Heart left ventricle (tissue), 16 donors: Measurements from ENCODE around the gene SRPRB. TPM values are rescaled to one million over a fixed set of nuclear protein-coding genes. Genes with fewer than 3 reads are reported as not detected.

ENCODE experiments used
- ATAC-seq, 4 donors: fragments of 200-7000 bp; cut with Tn5 transposase; one replicate each; pipeline ENCODE4 v1.9.1; 2020 to 2022; ENCODE audit warnings: moderate library complexity in 4 of 4, mild to moderate bottlenecking in 3 of 4, moderate number of reproducible peaks in 1 of 4
- DNase-seq, 5 donors: peaks; one replicate each; pipeline ENCODE4 v3.0.0-alpha.2; 2020
- H3K27ac ChIP-seq, 12 donors: fragments of 200-600 bp; sonication (generic) in 4 of 12; one replicate each; pipeline versions ENCODE4 v1.5.0 to v1.8.0; 2016 to 2022; ENCODE audit warnings: mild to moderate bottlenecking in 2 of 12
- H3K27me3 ChIP-seq, 9 donors: fragments of 200-600 bp; sonication (generic) in 2 of 9; one replicate each; pipeline versions ENCODE4 v1.5.1 to v1.8.0; 2016 to 2022; ENCODE audit warnings: mild to moderate bottlenecking in 3 of 9
- H3K36me3 ChIP-seq, 9 donors: fragments of 200-600 bp; sonication (generic) in 2 of 9; one replicate each; pipeline versions ENCODE4 v1.5.0 to v1.8.0; 2018 to 2022; ENCODE audit warnings: mild to moderate bottlenecking in 2 of 9
- H3K4me1 ChIP-seq, 12 donors: fragments of 200-600 bp; sonication (generic) in 4 of 12; one replicate each; pipeline versions ENCODE4 v1.5.0 to v1.8.0; 2016 to 2022; ENCODE audit warnings: mild to moderate bottlenecking in 3 of 12
- H3K4me3 ChIP-seq, 12 donors: fragments of 200-600 bp; sonication (generic) in 4 of 12; one replicate each; pipeline versions ENCODE4 v1.5.0 to v1.8.0; 2017 to 2022; ENCODE audit warnings: mild to moderate bottlenecking in 9 of 12, moderate library complexity in 4 of 12
- H3K9me3 ChIP-seq, 12 donors: fragments of 200-600 bp; sonication (generic) in 4 of 12; one replicate each; pipeline versions ENCODE4 v1.5.0 to v1.8.0; 2016 to 2022; ENCODE audit warnings: mild to moderate bottlenecking in 1 of 12
- CTCF ChIP-seq, 12 donors: fragments of 200-600 bp; sonication (generic) in 4 of 12; IDR thresholded peaks; one replicate each; pipeline versions ENCODE4 v1.5.0 to v1.8.0; 2018 to 2022; ENCODE audit warnings: antibody characterized with exemption in 12 of 12, mild to moderate bottlenecking in 5 of 12
- POLR2A ChIP-seq, 2 donors: fragments of 450-650 bp; IDR thresholded peaks; one replicate each; pipeline ENCODE4 v1.6.1; 2017; ENCODE audit warnings: antibody characterized with exemption in 2 of 2, mild to moderate bottlenecking in 2 of 2, moderate library complexity in 2 of 2
- WGBS, 4 donors: extraction: QIAGEN DNeasy Blood & Tissue Kit in 2 of 4; methylation state at CpG; one replicate each; pipeline versions ENCODE4 v1.1.5 to v1.1.7; 2013 to 2018; 5-methylcytosine and 5-hydroxymethylcytosine counted together
- intact Hi-C, 10 donors: fragments of 100-400 bp; cut with DNase I; formaldehyde crosslinking; loops; one replicate each; pipeline versions ENCODE4 v1.11.1 to v1.14.2; 2022
- polyA plus RNA-seq, 2 donors: library from polyadenylated mRNA; stranded (reverse); fragments of 200-250 nt; gene quantifications; one replicate each; pipeline ENCODE4 v1.2.3, GENCODE V29; 2013
- total RNA-seq, 9 donors: library from RNA; depleted of rRNA in 2 of 9; stranded (reverse); fragments of >200 nt in 2 of 9; fragmentation: NEBNext Ultra II Directional in 3 of 9; extraction: Animal tissue kit (Norgen Biotek cat#: 25700) in 3 of 9; gene quantifications; one replicate each; pipeline versions ENCODE4 v1.1.0 to v1.2.4, GENCODE V29; 2016 to 2023
- donor health status: ischemic (EF 13 %, LVEDD 7.1; RV severe dilation, severe dysfunction).
- donor health status: healthy with polysubstance abuse.
- donor health status: DM: no; HTN: yes; CAD: no.
- donor health status: DM: no; HTN: no; CAD: no.
- donor health status: ischemic (EF 25% LVEDD 6.9; RV normal size, moderate dysfunction).
- donor health status: ischemic (EF 25% LVEDD 5.7; RV mildly dilated, moderate dysfunction).
- donor health status: healthy.
- donor health status: DM: yes; HTN: yes; CAD: no.
- donor health status: ischemic (EF 35%, LVEDD 5.7; RV mildly dilated, moderate dysfunction).
- donor health status: nonischemic (EF 11% LVEDD 7.7; RV severe dilation, severe dysfunction).
- donor health status: DM: yes; HTN: yes; CAD: no.
- donor health status: PGD.
- donor health status: ischemic (EF 29% LVEDD 5.4; RV normal size, mild dysfunction).
- donor health status: nonischemic (EF 23%, LVEDD 6.1; RV moderate dilation, normal function).

SRPRB gene
- total and polyA plus RNA-seq, 11 donors = 13.3 to 55.0 (median 24.9) TPM

- TF ChIP-seq CTCF (IDR thresholded peaks at IDR 0.05) (no peak), POLR2A (IDR thresholded peaks at IDR 0.05) (no peak)
- no peaks in the 10 kb centered on the region for H3K27me3 ChIP-seq
- H3K9me3 ChIP-seq = no peaks in the 10 kb centered on the region
- ATAC-seq (no peak), DNase-seq (no peak)
- peaks cover 0 to 42% (median 12%) of the 10 kb centered on the region in 9 donors for H3K36me3 ChIP-seq
- no peaks in the 10 kb centered on the region for H3K4me1 ChIP-seq
- H3K27ac ChIP-seq = no peak overlapping the region
- intact Hi-C loops = no loop called here
- no peak overlapping the region for H3K4me3 ChIP-seq
- 85 to 95% (median 89%) methylated on average over 6 of the region's 6 CpGs for WGBS, 4 donors
Measured at GRCh38 chr3:133836497-133837158, 31.0 kb downstream of the SRPRB start.

DNA sequence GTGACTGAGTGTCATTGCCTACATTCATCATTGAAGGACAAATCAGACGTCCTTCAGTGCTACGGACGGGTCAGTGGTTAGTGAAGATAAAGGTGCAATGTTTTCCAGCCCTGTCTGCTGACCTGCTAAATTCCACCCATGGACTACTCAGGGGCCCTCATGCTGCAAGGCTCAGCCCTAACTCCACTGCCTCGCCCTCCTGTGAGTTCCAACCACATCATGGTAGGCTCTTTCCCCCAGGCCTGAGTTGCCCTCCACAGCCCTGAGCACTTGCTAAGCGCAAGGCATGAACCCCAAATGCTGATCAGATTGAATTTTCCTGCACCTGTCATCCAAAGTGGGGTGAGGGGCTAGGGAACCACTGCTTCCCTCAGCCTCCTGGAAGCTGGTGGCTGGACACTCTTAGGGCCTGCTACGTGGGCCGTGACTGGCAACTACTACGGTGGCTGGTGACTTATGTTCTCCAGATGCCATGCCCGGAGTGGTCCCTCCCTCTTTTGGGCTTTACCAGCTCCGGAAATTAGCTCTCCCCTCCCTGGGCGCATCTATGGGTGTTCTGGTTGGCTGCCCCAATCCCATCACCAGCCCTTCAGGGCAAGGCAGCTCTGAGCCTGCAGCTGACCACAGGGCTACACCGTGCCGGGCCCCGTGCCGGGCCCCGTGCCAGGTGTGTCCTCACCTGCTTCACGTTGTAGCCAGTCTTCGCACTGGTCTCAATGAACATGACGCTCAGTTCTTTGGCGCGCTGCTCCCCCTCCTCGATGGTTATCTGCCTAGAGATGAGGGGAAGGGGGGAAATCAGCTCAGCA is 32.1 kb downstream of the SRPRB start:
- intact Hi-C loops = no loop called here
- H3K27me3 ChIP-seq = no peaks in the 10 kb centered on the region
- no peaks in the 10 kb centered on the region for H3K4me1 ChIP-seq
- no peak for TF ChIP-seq CTCF (IDR thresholded peaks at IDR 0.05)
- TF ChIP-seq POLR2A (IDR thresholded peaks at IDR 0.05) = no peak
- DNase-seq (no peak), ATAC-seq (no peak)
- H3K36me3 ChIP-seq = peaks cover 0 to 38% (median 12%) of the 10 kb centered on the region in 9 donors
- 91 to 94% (median 92%) methylated on average over 14 to 22 of the region's 22 CpGs for WGBS, 4 donors
- H3K4me3 ChIP-seq = no peak overlapping the region
- no peaks in the 10 kb centered on the region for H3K9me3 ChIP-seq
- H3K27ac ChIP-seq = no peak overlapping the region

DNA sequence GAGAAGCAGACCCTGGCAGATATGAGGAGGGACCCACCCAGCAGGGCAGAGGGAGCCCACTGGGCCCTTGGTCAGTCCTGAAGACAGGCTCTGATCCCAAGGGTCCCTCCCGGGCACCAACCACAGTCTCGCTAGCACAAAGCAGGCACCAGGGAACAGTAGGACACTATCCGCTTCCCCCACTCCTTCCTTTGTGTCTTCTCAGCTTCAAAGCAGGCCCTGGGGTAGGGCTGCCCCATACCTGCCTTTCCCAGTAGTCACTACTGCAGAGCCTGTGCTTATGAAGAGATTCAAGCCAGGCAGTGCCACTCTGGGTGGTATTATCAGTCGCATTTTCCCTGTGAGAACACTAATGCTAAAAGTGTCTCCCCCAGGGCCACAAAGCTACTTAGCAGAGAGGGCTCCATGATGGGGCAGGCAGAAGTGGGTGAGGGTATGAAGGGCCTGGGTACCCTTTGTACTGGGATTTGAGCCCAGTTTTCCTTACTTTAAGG is 32.7 kb downstream of the SRPRB start:
- DNase-seq (no peak), ATAC-seq (no peak)
- Histone ChIP-seq H3K27ac (no peak overlapping the region), H3K9me3 (no peaks in the 10 kb centered on the region), H3K4me3 (no peak overlapping the region), H3K36me3 (peaks cover 0 to 33% (median 12%) of the 10 kb centered on the region in 9 donors), H3K4me1 (peaks cover 0 to 4% (median 0%) of the 10 kb centered on the region in 12 donors), H3K27me3 (no peaks in the 10 kb centered on the region)
- intact Hi-C loops = no loop called here
- TF ChIP-seq CTCF (IDR thresholded peaks at IDR 0.05) (no peak), POLR2A (IDR thresholded peaks at IDR 0.05) (no peak)
- WGBS, 4 donors = 92 to 95% (median 93%) methylated on average over 4 of the region's 4 CpGs
